ENCODE measurements around the gene PRSS56.
A peak's percentile ranks its signal among the peaks of the same experiment; 100 is the strongest.

Gene PRSS56

GRCh38 chr2:232515639-232516038 is 4.5 kb upstream of the PRSS56 start:
- TF ChIP-seq, protein P1, sequence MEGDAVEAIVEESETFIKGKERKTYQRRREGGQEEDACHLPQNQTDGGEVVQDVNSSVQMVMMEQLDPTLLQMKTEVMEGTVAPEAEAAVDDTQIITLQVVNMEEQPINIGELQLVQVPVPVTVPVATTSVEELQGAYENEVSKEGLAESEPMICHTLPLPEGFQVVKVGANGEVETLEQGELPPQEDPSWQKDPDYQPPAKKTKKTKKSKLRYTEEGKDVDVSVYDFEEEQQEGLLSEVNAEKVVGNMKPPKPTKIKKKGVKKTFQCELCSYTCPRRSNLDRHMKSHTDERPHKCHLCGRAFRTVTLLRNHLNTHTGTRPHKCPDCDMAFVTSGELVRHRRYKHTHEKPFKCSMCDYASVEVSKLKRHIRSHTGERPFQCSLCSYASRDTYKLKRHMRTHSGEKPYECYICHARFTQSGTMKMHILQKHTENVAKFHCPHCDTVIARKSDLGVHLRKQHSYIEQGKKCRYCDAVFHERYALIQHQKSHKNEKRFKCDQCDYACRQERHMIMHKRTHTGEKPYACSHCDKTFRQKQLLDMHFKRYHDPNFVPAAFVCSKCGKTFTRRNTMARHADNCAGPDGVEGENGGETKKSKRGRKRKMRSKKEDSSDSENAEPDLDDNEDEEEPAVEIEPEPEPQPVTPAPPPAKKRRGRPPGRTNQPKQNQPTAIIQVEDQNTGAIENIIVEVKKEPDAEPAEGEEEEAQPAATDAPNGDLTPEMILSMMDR (IDR thresholded peaks at IDR 0.05; ENCODE audit: insufficient read depth, missing control alignments) = no peak
- DNase-seq (ENCODE audit: insufficient read length, low spot score) (no peak), FAIRE-seq (no peak)

DNA sequence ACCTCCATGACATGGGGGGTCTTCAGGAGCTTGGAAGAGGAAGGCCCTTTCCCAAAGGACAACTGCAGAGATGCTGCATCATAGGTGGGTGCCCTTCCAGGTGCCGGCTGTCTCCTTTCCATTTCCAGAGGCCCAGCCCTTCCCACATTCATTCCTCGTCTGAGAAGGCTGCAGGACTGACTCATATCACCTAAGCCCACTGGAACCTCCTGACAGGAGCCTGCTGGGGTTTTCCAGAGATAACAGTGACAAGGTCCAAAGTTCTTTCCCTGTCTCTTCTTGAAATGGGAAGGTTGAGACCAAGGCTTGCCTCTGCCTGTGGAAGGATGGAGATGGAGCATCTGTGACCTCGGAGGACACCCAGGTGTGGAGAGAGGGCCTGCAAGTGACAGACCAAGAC is 3.6 kb upstream of the PRSS56 start:
- TF ChIP-seq, protein P1 (IDR thresholded peaks at IDR 0.05; ENCODE audit: insufficient read depth, missing control alignments) = no peak
- no peak for DNase-seq (ENCODE audit: insufficient read length, low spot score)
- no peak for FAIRE-seq

DNA sequence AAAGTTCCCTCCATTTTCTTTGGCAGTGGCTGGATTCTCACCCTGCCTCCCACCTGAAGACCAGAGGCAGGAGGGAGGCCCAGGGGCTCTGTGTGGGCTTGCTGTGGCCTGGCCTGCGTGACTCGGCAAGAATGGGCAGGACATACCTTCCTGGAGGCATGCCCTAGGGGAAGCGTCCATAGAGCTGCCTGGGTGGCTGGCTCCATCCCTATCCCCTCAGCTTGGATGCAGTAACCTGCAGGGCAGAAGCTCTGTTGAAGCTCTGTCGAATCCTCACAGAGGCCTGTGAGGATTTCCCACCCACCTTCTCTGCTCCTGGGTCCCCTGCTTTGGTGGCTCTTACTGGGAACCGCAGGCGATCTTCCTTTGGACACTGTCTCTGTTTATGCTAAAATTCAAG is 1.3 kb upstream of the PRSS56 start:
- TF ChIP-seq, protein P1 (IDR thresholded peaks at IDR 0.05; ENCODE audit: insufficient read depth, missing control alignments) = no peak
- DNase-seq (ENCODE audit: insufficient read length, low spot score) (no peak), FAIRE-seq (no peak)

DNA sequence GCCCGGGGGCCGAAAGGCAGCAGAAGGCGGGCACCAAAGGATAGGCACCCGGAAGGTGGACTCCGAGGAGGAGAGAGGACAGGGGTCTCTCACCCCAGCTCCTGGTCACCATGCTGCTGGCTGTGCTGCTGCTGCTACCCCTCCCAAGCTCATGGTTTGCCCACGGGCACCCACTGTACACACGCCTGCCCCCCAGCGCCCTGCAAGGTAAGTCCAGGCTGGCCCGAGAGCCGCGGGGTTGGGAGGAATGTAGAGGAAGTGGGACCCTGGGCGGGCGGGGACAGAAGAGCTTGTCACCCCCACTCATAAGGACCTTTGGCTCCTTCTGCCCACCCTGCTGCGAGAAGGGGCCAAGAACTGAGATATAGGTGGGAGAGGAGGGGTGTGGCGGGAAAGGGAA is 301 bp downstream of the PRSS56 start:
- TF ChIP-seq, protein P1 (IDR thresholded peaks at IDR 0.05; ENCODE audit: insufficient read depth, missing control alignments) = no peak
- DNase-seq (ENCODE audit: insufficient read length, low spot score) = no peak
- no peak for FAIRE-seq

DNA sequence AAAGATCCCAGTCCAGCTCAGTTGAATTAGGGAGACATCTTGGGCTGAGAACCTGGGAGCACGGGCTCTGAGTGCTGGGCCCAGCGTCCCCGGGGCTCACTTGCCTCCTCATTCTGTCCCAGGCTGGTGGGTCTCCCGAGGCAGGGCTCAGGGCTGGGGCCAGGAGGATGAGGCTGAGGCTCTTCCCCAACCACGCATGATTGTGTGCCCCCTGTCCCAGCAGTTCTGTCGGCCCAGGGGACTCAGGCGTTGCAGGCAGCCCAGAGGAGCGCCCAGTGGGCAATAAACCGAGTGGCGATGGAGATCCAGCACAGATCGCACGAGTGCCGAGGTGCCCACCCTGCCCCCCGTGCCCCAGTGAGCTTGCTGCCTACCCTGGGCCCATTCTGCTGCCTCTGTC is 910 bp downstream of the PRSS56 start:
- no peak for DNase-seq (ENCODE audit: insufficient read length, low spot score)
- no peak for FAIRE-seq
- TF ChIP-seq, protein P1 (IDR thresholded peaks at IDR 0.05; ENCODE audit: insufficient read depth, missing control alignments) = no peak

DNA sequence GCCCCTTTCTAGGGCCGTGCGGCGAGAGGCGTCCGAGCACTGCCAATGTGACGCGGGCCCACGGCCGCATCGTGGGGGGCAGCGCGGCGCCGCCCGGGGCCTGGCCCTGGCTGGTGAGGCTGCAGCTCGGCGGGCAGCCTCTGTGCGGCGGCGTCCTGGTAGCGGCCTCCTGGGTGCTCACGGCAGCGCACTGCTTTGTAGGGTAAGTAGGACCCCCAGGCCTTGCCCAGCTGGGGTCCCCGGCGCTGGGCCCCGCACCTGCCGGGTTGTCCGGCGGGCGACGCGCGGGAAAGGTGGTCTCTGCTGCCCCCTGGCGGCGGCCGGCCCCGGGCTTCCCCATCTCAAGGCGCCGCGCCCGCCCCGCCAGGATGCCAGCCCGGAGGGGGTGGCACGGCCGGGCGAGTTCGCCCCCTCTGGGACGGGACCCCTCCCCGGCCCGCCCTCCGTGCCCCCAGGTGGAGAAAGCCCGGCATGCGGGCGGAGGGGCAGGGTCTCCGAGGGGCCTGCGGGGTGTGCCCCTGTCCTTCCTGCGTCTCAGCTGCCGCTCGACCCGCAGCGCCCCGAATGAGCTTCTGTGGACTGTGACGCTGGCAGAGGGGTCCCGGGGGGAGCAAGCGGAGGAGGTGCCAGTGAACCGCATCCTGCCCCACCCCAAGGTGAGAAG is 1.9 kb downstream of the PRSS56 start:
- peak; percentile 79 for DNase-seq (ENCODE audit: insufficient read length, low spot score)
- TF ChIP-seq, protein P1 (IDR thresholded peaks at IDR 0.05; ENCODE audit: insufficient read depth, missing control alignments) = peak; percentile 64
- FAIRE-seq = no peak

- DNase-seq (ENCODE audit: insufficient read length, low spot score) (no peak), FAIRE-seq (no peak)
- TF ChIP-seq, protein P1 (IDR thresholded peaks at IDR 0.05; ENCODE audit: insufficient read depth, missing control alignments) = no peak
Observed at GRCh38 chr2:232522623-232523401, 2.6 kb downstream of the PRSS56 start.
